HG03520 (cell line): Measurements from ENCODE around the gene FANCG.

Source experiments
- ATAC-seq: cut with Tn5 transposase; IDR thresholded peaks from one replicate; pipeline ENCODE4 v1.9.1; 2021; ENCODE audit warnings: mild to moderate bottlenecking, moderate library complexity; ENCODE audit not compliant: unreplicated experiment

FANCG gene

DNA sequence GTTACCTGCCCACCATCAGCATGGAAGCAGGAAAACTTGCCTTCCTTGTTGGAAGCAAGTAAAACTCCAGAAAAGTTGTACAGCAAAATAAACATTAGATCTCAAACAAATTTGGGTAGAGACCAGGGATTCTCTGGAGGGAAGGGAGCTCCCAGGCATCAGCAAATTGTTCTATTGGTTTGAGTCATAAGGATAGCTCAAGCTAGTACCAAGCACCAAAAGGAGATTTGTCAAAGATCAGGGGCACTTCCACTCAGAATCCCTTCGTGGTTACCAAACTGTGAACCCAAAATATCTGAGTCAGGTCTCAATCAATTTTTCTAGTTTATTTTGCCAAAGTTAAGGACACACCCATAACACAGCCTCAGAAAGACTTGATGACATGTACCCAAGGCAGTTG lies 52.4 kb downstream of the FANCG start:
- no peak for ATAC-seq

DNA sequence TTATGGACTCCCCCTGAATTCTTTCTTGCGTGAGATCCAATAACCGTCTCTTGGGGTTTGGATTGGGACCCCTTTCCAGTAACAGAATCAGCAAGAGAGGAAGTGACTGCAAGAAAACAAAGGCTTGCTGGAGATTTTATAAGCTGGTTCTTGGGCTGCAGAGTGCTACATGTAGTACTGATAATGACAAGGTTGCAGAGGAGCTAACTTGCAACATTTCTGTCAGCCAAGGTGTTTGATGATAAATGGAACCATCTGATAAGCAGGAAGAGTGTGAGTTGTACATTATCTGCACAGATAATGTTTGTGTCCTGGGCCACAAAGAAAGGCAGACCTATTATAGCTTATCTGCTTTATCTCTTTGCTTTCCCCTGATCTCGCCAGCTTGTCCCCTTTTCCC lies 53.1 kb downstream of the FANCG start:
- ATAC-seq: no peak
